AG10803 (cell line): ENCODE data around the gene PCSK6.

Source experiments
- DNase-seq: peaks from one replicate; pipeline ENCODE4 v3.0.0; 2010; ENCODE audit warnings: low read depth
- H3K4me3 ChIP-seq: 2 replicates; pipeline ENCODE4 v1.5.1; 2011; ENCODE audit warnings: mild to moderate bottlenecking, low read length, control low read depth
- TF ChIP-seq, protein P1 (sequence below): conservative IDR thresholded peaks from 2 replicates; pipeline ENCODE4 v1.5.1; 2011; ENCODE audit warnings: mild to moderate bottlenecking, low read length, control low read depth, inconsistent platforms

The PCSK6 gene

DNA sequence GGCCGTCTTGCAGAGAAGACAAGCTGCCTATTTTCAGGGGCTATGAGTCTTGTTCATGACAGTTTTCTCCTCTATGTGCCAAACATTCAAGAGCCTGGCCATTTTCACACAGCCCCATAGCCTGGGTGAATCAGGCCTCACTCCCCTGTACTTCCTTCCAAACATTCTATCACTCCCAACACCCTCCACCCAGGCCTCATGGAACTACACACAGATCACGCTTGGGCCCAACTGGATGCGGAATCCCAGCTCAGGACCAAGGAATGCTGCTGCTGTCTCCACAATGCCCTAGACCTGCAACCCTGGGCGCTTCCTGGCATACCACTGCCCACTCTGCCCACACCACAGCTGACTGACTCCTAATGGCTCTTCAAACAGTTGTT, 39.4 kb upstream of the PCSK6 start:
- H3K4me3 ChIP-seq = no peak overlapping the region
- TF ChIP-seq, protein P1, sequence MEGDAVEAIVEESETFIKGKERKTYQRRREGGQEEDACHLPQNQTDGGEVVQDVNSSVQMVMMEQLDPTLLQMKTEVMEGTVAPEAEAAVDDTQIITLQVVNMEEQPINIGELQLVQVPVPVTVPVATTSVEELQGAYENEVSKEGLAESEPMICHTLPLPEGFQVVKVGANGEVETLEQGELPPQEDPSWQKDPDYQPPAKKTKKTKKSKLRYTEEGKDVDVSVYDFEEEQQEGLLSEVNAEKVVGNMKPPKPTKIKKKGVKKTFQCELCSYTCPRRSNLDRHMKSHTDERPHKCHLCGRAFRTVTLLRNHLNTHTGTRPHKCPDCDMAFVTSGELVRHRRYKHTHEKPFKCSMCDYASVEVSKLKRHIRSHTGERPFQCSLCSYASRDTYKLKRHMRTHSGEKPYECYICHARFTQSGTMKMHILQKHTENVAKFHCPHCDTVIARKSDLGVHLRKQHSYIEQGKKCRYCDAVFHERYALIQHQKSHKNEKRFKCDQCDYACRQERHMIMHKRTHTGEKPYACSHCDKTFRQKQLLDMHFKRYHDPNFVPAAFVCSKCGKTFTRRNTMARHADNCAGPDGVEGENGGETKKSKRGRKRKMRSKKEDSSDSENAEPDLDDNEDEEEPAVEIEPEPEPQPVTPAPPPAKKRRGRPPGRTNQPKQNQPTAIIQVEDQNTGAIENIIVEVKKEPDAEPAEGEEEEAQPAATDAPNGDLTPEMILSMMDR = no peak
- no peak for DNase-seq

DNA sequence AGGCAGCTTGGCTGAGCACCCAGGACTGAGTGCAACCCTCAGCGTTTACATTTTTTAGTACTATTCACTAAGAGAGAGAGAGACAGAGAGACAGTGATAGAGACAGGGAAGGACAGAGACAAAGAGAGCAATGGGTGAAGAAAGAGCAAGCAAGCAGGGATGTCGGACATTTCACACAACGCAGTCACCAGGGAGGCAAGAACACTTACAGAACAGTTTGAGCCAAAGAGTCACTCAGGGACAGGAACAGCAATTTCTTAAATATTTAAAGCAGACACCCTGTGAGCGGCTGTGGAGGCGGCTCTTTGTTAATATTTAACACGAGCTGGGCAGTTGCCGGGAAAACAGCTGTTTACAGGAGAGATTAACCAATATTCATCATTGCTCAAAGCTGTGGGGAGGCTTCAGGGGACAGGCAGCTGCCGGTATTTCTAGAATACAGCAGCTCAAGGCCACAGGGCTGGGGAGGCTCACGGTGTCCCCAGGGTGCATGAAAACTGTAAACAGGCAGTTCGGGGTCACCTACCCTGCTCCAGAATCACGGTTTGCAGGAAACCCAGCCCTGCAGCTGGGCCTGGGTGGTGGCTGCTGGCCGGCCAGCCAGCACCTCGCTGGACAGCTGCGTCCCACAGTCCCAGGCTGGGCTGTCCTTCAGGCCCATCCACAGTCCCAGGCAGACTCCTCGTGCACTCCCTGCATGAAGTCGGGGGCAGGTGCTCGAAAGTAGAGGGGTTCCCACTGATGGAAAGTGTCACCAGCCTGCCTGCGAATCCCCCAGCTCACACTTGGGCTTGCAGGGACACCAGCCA, 38.8 kb upstream of the PCSK6 start:
- DNase-seq = peak; percentile 1
- no peak overlapping the region for H3K4me3 ChIP-seq
- TF ChIP-seq, protein P1 = no peak

DNA sequence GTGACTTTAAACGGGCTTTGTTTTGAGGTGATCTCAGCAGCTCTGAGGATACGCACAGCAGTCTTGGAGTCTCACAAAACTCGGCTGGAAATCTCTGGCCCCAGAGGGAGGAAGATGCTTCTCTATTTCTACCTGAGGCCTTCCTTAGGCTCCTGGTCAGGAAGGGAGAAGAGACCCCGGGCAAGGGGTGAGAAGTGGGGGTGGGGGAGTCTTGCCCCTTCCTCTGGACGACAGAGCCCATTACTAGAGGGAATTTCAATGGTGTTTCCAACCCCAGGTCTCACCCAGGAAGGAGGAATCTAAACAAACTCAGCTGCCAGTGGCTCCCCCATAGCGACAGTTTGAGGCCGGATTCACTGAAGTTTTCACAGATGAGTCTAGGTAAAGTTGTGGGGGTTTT, 37.4 kb upstream of the PCSK6 start:
- DNase-seq = no peak
- no peak overlapping the region for H3K4me3 ChIP-seq
- TF ChIP-seq, protein P1 = no peak

DNA sequence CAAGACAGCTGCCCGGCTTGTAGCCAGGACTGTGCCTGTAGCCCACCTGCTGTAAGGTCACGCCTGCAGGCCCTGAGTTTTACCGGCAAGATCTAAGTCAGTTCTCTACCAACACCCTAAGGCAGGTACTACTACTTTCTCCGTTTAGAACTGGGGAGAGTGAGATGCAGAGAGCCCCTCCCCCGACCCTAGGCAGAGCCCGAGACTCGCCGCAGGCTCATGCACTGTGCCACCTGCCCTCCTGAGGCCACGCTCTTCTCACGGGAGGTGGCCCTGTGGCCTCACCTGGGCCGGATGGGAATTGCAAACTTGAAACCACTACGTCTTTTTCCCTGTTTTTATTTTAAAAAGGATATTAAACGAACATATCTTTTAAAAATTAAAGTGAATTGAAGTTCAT, 36.9 kb upstream of the PCSK6 start:
- no peak overlapping the region for H3K4me3 ChIP-seq
- DNase-seq = no peak
- TF ChIP-seq, protein P1 = no peak

DNA sequence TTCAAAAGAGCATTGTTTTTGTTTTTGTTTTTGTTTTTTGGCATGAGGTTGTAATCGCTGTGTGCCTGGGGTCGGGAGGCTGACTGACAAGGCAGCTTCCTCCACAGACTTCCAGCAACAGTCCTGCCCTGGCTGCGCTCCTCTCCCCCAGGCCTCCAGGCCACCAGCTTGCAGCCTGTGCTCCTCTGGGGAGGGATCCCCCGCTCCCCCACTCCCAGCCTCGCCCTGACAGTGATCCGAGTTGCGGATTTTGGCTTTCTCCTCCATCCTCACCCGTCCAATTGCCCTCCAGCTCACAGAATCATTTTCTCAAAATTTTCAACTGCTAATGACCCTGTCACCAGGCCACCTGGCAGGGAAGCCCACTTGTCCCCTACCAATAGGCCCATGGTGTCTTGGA, 36.5 kb upstream of the PCSK6 start:
- H3K4me3 ChIP-seq = no peak overlapping the region
- TF ChIP-seq, protein P1 = no peak
- no peak for DNase-seq

DNA sequence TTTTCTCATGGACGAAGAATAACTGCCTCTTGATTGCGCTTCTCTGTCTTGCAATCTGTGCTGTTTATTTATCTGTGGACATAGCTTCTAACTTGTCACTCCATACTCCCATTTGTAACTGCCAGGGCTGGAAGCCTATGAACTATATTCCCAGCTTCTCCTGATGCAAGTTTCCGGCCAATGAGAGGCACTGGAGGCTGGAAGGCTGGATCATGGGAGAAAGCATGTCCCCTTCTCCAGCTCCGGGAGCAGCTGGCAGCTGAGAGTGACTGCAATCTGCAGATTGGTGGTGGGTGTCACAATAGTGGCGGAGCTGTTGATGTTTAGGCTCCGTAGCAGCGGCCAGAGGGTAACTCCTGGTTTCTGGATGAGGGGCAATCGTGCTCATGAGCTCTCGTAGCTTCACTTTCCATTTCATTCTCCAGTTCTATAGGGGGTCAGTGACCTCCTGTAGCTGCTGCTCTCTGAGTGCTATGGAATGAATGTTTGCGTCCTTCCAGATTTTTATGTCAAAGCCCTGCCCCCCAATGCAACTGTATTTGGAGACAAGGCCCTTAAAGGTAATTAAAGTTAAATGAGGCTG, 35.7 kb upstream of the PCSK6 start:
- H3K4me3 ChIP-seq = no peak overlapping the region
- TF ChIP-seq, protein P1 = no peak
- no peak for DNase-seq

DNA sequence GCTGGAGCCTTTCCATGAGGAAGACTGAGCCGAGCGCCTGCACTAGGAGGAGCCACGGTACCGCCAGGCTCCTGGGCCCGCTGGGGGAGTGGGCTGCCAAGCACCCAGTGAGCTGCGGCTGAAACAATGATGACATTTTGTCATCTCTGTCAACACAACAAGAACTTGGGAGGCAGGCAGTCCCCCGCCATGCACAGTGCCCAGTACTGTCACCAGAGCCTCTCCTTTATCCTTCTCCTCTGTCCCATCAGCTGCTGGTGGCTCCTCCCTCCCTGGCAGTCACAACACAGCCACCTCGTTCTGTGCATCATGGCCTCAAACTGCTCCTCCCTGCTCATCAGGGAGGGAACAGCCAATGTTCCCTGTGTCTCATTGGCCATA, 34.0 kb upstream of the PCSK6 start:
- no peak for DNase-seq

More for the DNA sequence above, 34.0 kb upstream of the PCSK6 start:
- H3K4me3 ChIP-seq = no peak overlapping the region
- TF ChIP-seq, protein P1 = no peak
